HG02840 (cell line): Measurements from ENCODE around the gene SCN3B.

ENCODE experiments used
- ATAC-seq: cut with Tn5 transposase; IDR thresholded peaks from one replicate; pipeline ENCODE4 v1.9.1; 2021; ENCODE audit warnings: mild to moderate bottlenecking, moderate library complexity, moderate number of reproducible peaks; ENCODE audit not compliant: unreplicated experiment, low FRiP score

Gene SCN3B

DNA sequence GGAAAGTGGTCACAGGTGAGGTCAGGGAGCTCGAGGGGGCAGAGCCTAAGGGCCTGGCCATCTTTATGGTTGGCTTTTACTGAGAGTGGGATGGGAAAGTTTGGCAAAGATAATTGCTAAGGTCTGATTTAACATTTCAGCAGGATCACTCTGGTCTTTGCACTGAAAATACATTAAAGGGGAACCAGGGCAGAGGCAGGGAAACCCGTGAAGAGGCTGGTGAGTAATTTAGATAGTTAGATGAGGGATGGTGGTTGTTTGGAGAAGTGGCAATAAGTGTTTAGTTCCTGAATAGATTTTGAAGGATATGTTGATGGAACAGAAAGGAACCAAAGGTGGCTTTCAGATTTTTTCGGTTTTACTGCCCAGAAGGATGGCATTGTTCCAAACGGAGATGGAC, 50.8 kb downstream of the SCN3B start:
- no peak for ATAC-seq

DNA sequence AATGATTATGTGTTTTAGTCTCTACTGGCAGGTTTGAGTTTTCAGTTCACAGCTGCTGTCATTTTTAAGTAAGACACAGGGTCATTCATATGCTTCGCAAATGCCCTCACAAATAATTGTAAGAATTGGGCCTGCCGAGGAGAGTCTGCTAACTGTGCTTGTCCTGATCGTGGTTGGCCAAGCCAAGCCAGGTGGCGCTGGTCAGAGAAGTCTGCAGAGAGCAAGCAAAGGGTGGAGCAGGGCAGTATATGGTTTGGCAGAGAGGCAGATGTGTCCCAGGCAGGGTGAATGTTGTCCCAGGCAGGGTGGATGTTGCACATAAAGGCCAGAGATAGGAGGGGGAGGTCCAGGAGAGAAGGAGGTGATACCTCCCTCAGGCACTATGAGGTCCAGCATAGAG, 52.7 kb downstream of the SCN3B start:
- no peak for ATAC-seq

DNA sequence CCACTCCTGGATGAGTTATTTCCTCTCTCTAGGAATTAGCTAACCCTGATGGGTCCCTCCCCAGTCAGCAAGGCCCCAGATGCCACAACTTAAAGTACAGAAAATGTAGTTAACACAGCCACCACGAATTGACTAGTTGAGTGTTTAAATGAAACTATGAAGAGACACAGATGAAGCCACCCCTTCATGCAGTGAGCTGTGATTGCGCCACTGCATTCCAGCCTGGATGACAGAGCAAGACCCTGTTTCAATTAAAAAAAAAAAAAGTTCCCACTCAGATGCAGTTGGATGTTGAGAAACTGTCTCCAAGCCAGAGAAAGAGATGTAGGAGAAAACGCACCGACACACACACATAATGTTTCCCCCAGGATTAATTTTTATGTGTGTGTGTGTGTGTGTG, 53.3 kb downstream of the SCN3B start:
- no peak for ATAC-seq

DNA sequence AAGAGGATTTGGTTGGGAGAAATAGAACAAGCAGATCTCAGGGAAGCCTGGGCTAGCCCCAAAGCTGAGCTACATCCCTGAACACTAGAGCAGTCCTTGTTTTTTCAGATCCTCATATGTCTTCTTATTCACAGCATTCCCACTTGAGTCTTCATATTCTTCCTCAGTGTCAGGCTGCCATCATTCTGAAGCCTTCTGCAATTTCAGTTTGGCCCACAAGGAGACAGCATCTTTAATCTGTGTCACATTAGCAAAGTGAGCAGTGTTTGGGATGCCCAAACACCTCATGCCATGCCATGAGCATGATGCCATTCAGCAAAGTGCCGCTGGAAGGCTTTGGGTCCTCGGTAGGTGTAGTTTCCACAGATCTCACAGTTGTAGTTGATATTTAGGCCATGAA, 56.6 kb downstream of the SCN3B start:
- no peak for ATAC-seq

DNA sequence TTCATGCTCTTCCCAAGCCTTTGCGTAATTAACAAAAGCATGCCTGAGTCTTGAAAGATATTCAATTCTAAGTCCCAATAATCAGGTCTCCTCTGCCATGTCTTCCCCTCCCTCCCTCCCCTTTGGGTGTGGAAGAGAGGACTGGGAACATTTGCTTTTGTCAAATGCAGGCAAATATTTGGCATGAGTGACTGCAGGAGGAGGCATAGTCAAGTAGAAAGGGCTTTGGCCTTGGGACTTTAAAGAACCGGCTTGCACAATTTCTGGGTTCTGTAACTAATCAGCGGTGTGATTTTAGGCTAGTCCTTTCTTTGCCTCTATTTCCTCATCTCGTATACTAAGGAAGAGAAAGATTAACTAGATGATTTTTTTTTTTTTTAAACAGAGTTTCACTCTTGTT, 59.5 kb downstream of the SCN3B start:
- ATAC-seq: no peak

DNA sequence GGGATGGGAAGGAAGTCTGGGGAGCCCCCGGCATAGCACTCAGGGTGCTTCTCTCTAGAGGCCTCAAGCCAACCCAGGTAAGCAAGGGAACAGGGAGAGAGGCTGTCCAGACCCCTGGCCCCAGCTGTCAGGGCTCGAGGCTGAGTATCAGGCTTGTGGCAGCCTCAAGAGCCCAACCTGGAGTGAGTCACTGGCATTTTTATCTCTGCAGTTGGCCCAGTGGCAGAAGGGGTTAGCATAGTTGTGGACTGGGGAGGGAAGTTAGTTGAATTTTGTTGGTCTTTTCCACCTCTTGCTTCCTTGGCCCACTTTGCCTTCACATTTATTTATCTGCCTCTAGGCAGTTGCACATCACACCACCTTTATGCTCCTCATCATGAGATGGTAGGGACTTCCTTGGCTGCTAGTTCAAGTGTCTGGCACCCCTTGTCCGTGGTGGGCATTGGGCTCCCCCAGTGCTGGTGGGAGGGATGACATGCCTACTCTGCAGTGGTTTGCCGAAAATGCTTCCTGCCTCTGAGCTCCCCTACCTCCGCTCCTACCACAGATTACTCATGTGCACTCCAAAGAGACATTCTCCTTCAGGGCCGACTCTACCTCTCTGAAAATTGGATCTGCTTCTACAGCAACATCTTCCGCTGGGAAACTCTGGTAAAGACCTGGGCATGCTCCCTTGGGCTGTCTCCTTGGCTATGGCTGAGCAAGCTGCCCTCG, 60.1 kb downstream of the SCN3B start:
- no peak for ATAC-seq

DNA sequence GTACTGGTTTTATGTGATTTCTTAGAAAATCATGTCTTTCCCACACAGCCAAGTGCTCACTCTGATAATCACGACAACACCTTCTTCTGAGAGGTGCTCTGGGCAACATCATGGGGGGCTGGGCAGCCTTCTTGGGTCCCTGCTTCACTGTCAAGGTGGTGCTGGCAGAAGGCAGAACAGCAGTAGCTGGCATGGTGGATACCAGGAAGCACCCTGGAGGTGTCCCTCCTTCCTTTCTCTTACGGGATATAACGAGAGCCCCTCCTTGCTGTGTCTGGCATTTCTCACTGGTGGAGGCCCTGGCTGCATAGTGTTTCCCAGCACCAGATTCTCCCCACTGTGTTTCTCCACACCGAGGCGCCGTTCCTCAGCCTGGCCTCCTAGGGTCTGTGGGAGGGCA, 60.9 kb downstream of the SCN3B start:
- no peak for ATAC-seq

DNA sequence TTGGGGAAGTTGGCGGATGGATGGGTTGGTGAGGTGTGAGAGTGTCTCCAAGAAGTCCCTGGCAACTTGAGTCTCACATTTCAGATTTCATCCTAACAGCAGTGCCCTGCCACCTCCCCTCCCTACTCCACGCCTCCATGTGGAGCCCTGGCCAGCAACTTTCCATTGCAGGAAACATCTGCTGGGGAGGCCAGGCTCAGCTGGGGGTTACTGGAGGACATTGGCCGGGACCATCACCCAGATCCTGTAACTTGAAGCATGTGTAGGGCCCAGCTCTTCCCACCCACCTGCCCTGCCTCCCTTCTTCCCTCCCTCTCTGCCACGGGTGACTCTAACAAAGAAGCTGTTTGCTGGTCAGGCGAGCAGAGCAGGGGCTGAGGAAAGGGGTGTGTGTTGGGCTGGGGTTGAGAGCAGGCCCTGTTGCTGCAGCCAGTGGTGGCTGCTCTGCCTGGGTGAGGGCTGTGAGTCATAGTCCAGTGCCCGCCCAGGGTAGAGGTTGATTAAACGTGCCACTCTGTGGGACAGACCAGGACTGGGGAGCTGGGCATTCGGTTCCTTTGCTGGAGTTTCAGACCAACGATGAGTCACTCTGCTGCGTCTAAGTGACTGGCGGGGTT, 64.0 kb downstream of the SCN3B start:
- no peak for ATAC-seq

DNA sequence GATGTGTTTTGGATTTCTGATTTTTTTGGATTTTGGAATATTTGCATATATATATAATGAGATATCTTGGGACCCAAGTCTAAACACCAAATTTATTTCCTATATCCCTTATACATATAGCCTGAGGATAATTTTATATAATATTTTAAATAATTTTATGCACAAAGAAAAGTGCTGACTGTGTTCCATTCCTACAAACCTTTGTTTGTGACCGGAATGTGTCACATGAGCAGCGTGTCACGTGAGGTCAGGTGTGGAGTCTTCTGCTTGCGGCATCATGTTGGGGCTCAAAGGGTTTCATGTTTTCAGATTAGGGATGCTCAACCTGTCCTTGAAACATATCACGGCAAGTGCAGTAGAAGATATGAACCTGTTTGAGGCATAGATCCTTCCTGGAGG, 65.6 kb downstream of the SCN3B start:
- ATAC-seq: no peak

DNA sequence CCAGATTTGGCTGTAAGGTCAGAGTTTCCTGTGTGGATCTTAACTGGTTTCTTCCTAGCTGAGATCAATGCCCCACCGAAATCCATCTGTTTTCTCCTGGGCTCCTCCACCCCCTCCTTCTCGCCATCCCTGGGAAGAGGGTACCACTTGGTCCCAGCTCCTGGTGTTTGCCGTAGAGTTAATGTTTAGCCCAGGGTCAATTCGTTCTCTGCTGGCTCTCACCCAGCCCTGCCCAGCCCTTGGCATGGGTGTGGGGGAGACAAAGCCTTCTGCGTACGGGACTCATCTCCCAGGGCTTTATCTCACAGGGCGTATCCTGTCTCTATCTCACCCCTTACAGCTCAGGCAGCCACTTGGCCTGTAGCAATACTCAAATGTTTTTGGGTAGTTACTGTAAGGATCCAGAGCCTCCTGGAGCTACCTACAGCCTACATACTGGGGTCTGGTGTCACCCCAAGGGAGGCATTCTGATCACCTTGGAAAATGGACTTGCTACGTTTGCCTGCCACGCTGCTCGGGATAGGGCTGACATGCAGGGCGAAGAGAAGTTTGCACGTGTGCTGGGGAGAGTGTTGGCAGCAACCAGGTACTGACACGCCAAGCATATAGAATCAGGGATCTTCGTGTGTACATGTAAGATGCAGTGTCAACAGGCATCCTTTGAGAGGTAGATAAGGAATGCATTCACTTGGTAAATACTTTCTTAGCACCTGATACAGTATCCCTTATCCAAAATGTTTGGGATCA, 66.1 kb downstream of the SCN3B start:
- ATAC-seq: no peak

DNA sequence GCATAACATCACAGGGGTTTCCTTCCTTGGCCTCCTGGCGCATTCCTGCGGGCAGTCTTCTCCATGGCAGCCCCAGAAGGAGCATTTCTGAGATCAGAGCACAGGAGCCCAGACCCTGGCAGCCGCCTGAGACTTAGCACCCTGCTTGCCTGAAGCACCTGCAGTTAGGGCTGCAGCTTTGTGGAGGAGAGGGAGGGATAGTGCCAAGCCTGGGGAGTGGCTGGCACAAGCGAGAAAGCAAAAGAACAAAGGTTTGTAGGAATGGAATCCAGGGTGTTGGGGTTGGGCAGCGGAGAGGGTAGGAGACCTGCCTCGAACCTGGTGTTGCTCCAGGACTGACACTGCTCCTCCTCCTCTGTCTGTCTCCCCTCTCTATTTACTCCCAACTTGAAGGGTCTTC, 66.9 kb downstream of the SCN3B start:
- ATAC-seq: no peak

DNA sequence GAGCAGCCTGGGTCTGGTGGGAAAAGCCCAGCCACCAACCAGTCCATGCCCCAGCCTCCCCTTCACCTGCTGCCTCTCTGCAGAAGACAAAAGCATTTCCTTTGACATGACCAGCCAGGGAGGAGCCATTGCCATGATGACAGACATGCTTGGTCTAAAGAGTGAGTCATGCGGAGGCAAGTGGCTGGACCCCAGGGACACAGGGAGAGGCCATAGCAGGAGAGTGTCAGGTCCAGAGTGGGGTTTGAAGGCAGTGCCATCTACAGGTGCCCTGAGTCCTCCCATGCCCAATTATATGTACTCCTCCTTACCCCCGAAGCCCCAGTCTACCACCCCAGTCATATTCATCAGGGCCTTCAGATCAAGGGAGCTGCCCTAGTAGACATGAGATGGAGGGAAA, 67.4 kb downstream of the SCN3B start:
- no peak for ATAC-seq

DNA sequence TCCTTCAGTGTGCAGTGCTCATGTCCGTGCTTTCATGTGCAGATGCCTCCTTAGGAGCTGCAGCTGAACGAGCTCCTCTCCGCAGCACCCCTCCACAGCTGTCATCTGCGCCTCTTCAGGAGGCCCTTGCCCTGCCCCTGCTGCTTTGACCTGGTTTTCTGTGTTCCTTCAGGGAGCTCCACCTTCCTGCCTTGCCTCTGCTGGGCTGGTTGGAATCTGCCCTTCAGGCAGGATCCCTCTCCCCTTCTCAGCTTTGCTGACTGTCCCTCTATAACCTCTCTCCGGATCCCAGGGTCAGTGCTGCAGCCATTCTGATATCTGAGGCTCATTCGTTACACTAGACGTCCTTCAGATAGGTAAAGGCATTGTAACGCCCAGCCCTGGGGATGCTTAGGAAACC, 67.9 kb downstream of the SCN3B start:
- no peak for ATAC-seq

DNA sequence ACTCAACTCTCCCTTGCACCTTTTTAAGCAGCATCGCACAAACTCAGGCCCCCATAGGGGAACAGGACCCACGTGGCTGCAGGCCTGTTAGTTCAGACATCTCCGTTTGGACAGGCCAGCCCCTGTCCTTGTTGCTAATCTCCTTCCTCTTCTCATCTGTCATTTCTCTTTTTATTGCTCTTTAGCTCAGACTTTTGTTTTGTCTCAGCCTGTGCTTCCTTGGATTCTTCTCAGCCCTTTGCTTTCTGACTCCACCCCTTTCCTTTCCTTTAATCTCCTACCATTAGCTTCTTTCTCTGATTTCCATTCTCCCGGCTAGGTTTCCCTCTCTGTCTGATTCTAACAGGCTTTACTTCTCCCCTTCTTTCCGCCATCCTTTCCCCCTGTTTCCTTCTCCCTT, 68.7 kb downstream of the SCN3B start:
- no peak for ATAC-seq

DNA sequence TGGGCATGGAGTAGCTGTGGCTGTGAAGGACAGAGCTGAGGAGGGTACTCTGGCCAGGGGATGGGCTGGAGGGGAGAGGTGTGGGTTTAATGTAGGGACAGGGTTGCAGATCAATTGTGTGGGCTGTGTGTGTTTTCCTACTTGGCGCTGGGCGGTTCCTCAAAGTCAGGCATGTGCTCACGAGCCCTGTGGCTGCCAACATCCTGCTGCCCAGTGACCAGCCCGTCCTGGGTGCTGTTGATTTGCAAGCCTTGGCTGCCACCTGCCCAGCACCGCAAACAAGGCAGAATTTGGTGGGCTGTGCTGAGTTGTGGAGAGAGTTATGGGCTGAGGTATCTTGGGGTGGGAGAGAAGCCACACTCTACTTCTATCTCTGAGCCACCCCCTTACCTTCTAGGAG, 69.2 kb downstream of the SCN3B start:
- ATAC-seq: no peak

DNA sequence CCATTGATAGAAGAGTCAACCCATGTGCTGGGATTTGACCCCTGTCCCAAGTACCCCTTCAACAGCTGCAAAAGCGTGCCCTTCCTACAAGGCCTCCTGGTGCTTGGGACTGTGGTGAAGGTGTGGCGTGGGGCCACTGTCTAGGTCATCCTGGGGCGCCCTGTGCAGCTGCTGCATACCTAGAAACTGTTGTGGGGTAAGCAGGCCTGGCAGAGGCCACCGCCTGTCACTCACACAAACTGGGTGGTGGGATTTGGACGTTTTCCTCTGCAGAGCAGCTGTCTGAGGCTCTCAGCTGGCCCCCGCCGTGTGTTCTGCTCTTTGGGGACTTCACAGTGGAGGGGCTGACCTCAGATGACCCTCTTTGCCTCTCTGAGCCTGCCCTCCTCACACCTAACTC, 69.7 kb downstream of the SCN3B start:
- no peak for ATAC-seq

DNA sequence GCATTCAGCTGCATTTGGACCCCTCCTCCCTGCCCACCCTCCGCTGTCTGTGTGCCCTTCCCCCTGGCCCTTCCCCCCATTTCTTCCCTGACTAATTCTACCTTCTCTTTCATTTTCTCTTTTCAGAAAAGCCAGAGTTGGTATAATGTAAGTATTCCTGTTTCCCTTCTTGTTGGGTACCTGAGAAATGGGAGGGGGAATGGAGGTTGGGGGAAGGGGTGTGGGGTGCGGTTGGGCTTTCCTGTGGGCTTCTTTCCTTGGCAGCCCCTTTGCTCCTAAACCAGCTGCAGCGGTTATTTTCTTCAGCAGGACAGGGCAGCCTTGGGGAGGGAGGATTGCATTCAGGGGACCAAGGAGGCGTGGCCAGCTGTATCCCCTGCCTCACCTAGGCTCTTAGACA, 70.2 kb downstream of the SCN3B start:
- no peak for ATAC-seq

DNA sequence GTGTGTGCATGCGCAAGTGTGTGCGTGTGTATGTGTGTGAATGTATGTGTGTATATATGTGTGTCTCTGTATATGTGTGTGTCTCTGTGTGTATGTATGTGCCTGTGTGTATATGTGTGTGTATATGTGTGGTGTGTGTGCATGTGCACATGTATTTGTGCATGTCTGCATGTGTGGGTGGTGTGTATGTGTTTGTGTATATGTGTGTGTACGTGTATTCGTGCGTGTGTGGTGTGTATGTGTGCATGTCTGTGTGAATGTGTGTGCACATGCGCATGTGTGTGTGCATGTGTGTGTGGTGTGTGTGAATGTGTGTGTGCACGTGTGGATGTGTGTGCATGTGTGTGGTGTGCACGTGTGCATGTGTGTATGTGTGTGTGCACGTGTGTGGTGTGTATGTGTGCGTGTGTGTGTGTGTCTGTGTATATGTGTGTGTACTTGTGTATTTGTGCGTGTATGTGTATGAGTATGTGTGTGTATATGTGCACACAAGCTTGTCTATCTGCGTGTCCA, 71.4 kb downstream of the SCN3B start:
- ATAC-seq: no peak

DNA sequence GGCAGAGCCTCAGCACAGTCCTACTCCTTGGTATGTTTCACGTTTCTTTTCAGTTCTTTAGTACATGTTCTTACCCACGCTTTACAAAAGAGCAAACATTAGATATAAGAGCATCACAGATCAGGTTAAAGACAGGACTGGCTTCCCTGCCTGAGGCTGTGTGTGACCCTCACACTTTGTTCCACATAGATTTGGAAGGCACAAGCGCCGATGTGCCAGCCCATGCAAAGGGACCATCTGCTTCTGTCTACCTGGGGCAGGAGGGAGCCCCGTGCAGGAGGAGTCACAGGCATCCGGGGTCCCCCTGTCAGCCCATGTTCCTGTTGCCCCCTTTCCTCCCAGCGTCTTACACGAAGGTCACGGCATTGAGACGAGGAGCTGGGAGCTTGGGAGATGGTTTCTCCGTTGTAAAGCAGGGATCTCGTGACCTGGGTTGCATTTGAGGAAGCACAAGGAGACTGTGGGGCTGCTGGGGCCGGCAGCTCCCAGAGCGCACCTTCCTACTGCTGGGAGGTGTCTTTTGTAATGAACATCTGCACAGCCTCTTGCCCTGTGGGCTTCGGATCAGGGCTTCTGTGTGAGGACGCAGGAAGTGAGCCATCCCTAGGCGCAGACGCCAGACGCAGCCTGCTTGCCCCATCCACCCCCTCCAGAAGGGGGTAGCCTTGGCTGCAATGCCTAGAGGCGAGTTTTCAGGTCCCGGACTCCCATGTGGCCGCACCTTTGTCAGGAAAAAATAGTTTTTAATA, 72.6 kb downstream of the SCN3B start:
- no peak for ATAC-seq

DNA sequence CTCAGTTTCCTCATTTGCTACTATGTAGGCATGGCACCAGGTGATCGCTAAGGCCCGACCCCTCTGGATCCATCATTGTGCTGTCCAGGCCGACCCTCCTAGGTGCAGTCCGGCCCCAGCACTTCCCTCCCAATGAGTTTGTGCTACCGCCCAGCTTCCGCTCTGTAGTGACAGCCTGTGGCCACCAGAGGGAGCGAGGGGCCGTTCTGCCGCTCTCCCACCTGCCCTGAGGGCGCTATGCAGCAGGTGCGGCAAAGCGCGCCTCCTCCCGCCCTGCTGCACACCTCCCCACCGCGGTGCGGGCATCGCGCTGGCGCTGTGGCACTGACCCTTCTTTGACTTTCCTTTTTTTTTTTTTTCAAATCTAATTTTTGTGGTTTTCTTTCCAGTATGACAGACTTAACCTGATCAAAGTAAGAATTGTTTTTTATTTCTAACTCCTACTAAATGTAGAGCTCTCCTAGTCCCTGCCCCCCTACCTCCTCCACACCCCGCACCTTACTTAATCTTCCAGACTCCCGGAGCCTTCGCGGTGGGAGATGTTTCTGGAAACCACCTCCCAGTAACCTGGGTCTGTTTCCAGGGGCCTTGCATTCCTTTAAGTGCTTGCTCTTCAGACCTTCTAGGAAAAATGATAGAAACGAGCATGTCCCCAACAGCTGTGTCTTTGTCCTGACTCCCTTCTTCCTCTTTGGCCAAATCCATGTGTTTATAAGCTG, 73.7 kb downstream of the SCN3B start:
- ATAC-seq: peak; percentile 74
